Hepatocyte (in vitro differentiated cells): Measurements from ENCODE around the gene WDR33.

Source experiments
- EZH2 ChIP-seq: fragments of 200-600 bp; sonication (generic); IDR thresholded peaks from 2 replicates; pipeline ENCODE4 v1.6.1; 2016; ENCODE audit warnings: antibody characterized with exemption, mild to moderate bottlenecking, borderline replicate concordance
- EZH2phosphoT487 ChIP-seq: fragments of 200-600 bp; sonication (generic); IDR thresholded peaks from one replicate; pipeline ENCODE4 v1.6.1; 2018; ENCODE audit warnings: antibody characterized with exemption, mild to moderate bottlenecking, low read depth, moderate library complexity; ENCODE audit not compliant: unreplicated experiment, severe bottlenecking
- TF ChIP-seq, protein P1 (sequence below): fragments of 200-600 bp; sonication (generic); IDR thresholded peaks from 2 replicates; pipeline ENCODE4 v1.5.1; 2016; ENCODE audit warnings: antibody characterized with exemption, mild to moderate bottlenecking; ENCODE audit not compliant: poor library complexity

DNA sequence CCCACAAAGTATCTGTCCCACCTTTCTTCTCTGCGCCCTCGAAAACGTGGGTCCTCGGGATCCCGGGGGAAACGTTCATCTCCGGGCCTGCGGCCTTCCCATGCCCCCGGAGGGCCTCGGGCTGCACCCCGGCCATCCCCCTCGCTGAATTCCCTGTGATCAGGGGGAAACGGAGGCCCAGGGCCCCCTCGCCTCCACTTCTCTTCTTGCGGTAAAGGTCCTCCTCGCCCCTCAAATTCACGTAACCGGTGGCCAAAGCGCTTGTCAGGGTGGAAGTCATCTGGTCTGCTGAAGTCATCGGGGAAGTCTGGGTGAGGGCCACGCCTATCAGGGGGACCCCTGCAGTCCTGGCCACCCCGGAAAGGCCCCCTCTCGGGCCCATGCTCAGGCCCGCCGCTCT lies 97.4 kb downstream of the WDR33 start:
- TF ChIP-seq, protein P1, sequence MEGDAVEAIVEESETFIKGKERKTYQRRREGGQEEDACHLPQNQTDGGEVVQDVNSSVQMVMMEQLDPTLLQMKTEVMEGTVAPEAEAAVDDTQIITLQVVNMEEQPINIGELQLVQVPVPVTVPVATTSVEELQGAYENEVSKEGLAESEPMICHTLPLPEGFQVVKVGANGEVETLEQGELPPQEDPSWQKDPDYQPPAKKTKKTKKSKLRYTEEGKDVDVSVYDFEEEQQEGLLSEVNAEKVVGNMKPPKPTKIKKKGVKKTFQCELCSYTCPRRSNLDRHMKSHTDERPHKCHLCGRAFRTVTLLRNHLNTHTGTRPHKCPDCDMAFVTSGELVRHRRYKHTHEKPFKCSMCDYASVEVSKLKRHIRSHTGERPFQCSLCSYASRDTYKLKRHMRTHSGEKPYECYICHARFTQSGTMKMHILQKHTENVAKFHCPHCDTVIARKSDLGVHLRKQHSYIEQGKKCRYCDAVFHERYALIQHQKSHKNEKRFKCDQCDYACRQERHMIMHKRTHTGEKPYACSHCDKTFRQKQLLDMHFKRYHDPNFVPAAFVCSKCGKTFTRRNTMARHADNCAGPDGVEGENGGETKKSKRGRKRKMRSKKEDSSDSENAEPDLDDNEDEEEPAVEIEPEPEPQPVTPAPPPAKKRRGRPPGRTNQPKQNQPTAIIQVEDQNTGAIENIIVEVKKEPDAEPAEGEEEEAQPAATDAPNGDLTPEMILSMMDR, result no peak
- TF ChIP-seq EZH2phosphoT487 (no peak), EZH2 (no peak)
